ENCODE data around the gene ARPP21.

The ARPP21 gene

GRCh38 chr3:35817216-35817615 lies 177.9 kb downstream of the ARPP21 start:
- H3K27ac Mint-ChIP-seq, result no peak overlapping the region
- DNase-seq, result no peak
- H3K36me3 Mint-ChIP-seq (ENCODE audit: low read depth), result no peaks in the 10 kb centered on the region
- TF ChIP-seq CTCF (IDR thresholded peaks at IDR 0.05), result no peak
- H3K4me1 Mint-ChIP-seq, result no peaks in the 10 kb centered on the region
- H3K9me3 Mint-ChIP-seq, result peaks cover 10% of the 10 kb centered on the region
- H3K4me3 Mint-ChIP-seq, result no peak overlapping the region
- H3K27me3 Mint-ChIP-seq (ENCODE audit: low read depth, poor library complexity), result no peaks in the 10 kb centered on the region

GRCh38 chr3:35832140-35832571 lies 192.8 kb downstream of the ARPP21 start:
- no peak overlapping the region for H3K4me3 Mint-ChIP-seq
- TF ChIP-seq CTCF (IDR thresholded peaks at IDR 0.05), result no peak
- H3K4me1 Mint-ChIP-seq, result peaks cover 17% of the 10 kb centered on the region
- no peak for DNase-seq
- H3K27ac Mint-ChIP-seq, result no peak overlapping the region
- H3K9me3 Mint-ChIP-seq, result peaks cover under 1% of the 10 kb centered on the region
- no peaks in the 10 kb centered on the region for H3K27me3 Mint-ChIP-seq (ENCODE audit: low read depth, poor library complexity)
- H3K36me3 Mint-ChIP-seq (ENCODE audit: low read depth), result no peaks in the 10 kb centered on the region

All from nephron progenitor cell (in vitro differentiated cells).